IMR-90 (cell line): Measurements from ENCODE around the gene ANKRD31. TPM values are rescaled to one million over a fixed set of nuclear protein-coding genes. Genes with fewer than 3 reads are reported as not detected.

ENCODE experiments used
- ATAC-seq: fragments of 200-7000 bp; cut with Tn5 transposase; 2 replicates; pipeline ENCODE4 v1.9.1; 2020; ENCODE audit warnings: low read depth, mild to moderate bottlenecking, moderate library complexity
- BruUV-seq: library from RNA; stranded (reverse); fragments of 400-500 nt; replicated peaks from 2 replicates; lab custom pipeline; 2021; lab: Mats Ljungman, UMichigan
- CTCF ChIA-PET: fragments of 300-600 bp; formaldehyde crosslinking; extraction: SDS; loops from one replicate; lab custom pipeline; 2021; ENCODE audit warnings: antibody characterized with exemption; lab: Yijun Ruan, JAX
- POLR2A ChIA-PET: fragments of 300-600 bp; sonication (Branson Sonifier 250); formaldehyde crosslinking; loops from one replicate; lab custom pipeline; 2022; ENCODE audit warnings: antibody characterized with exemption; ENCODE audit not compliant: unreplicated experiment; lab: Charles Lee
- DNase-seq: peaks from one replicate; pipeline ENCODE4 v3.0.0; 2013
- H2AFZ ChIP-seq: replicated peaks from 2 replicates; pipeline ENCODE3; 2013; ENCODE audit warnings: low read length, mild to moderate bottlenecking; ENCODE audit not compliant: poor library complexity
- H2AK5ac ChIP-seq: 2 replicates; pipeline ENCODE4 v1.6.1; 2013; ENCODE audit warnings: low read depth, low read length, inconsistent platforms
- H2AK9ac ChIP-seq: replicated peaks from 2 replicates; pipeline ENCODE3; 2013; ENCODE audit warnings: mild to moderate bottlenecking, low read depth, low read length, moderate library complexity; ENCODE audit not compliant: poor library complexity
- H2BK120ac ChIP-seq: 2 replicates; pipeline ENCODE4 v1.6.1; 2013; ENCODE audit warnings: low read depth, low read length, inconsistent platforms
- H2BK15ac ChIP-seq: 3 replicates; pipeline ENCODE4 v1.6.1; 2013; ENCODE audit warnings: low read depth, low read length, inconsistent platforms
- H2BK20ac ChIP-seq: 2 replicates; pipeline ENCODE4 v1.6.1; 2013; ENCODE audit warnings: low read depth, mild to moderate bottlenecking, inconsistent platforms, low read length, moderate library complexity
- H2BK5ac ChIP-seq: 2 replicates; pipeline ENCODE4 v1.6.1; 2013; ENCODE audit warnings: mild to moderate bottlenecking, low read depth, low read length, inconsistent platforms; ENCODE audit not compliant: poor library complexity, severe bottlenecking
- H3K14ac ChIP-seq: replicated peaks from 2 replicates; pipeline ENCODE4 v1.6.1; 2013; ENCODE audit warnings: low read depth, low read length, inconsistent platforms
- H3K18ac ChIP-seq: 2 replicates; pipeline ENCODE4 v1.6.1; 2013; ENCODE audit warnings: low read depth, low read length, control low read depth
- H3K23ac ChIP-seq: 2 replicates; pipeline ENCODE4 v1.6.1; 2013; ENCODE audit warnings: low read depth, low read length, inconsistent platforms
- H3K27ac ChIP-seq: 2 replicates; pipeline ENCODE4 v1.5.1; 2013; ENCODE audit warnings: mild to moderate bottlenecking, control low read depth, low read length; ENCODE audit not compliant: insufficient read depth
- H3K27me3 ChIP-seq: 2 replicates; pipeline ENCODE4 v1.6.1; 2013; ENCODE audit warnings: low read length; ENCODE audit not compliant: control insufficient read depth, insufficient read depth
- H3K36me3 ChIP-seq: 2 replicates; pipeline ENCODE4 v1.6.1; 2013; ENCODE audit warnings: low read length, mixed read lengths; ENCODE audit not compliant: control insufficient read depth, insufficient read depth
- H3K4ac ChIP-seq: 2 replicates; pipeline ENCODE4 v1.6.1; 2013; ENCODE audit warnings: low read depth, low read length, inconsistent platforms
- H3K4me1 ChIP-seq: 2 replicates; pipeline ENCODE4 v1.6.1; 2013; ENCODE audit warnings: low read length, mixed read lengths; ENCODE audit not compliant: control insufficient read depth, insufficient read depth
- H3K4me2 ChIP-seq: 2 replicates; pipeline ENCODE4 v1.6.1; 2013; ENCODE audit warnings: low read depth, mild to moderate bottlenecking, control low read depth, low read length, moderate library complexity
- H3K4me3 ChIP-seq: 2 replicates; pipeline ENCODE4 v1.5.1; 2013; ENCODE audit warnings: low read depth, mild to moderate bottlenecking, control low read depth, low read length, moderate library complexity; ENCODE audit not compliant: insufficient read depth
- H3K56ac ChIP-seq: 2 replicates; pipeline ENCODE4 v1.6.1; 2013; ENCODE audit warnings: low read length, inconsistent platforms; ENCODE audit not compliant: insufficient read depth; ENCODE audit errors: extremely low read depth
- H3K79me1 ChIP-seq, 2 experiments: 2 replicates each; pipeline ENCODE4 v1.6.1; 2013; ENCODE audit warnings: low read length in 2 of 2, inconsistent platforms in 1 of 2, low read depth in 1 of 2
- H3K9ac ChIP-seq: 2 replicates; pipeline ENCODE4 v1.6.1; 2013; ENCODE audit warnings: low read depth, low read length, control low read depth
- H3K9me1 ChIP-seq: 2 replicates; pipeline ENCODE4 v1.6.1; 2013; ENCODE audit warnings: low read length, inconsistent platforms; ENCODE audit not compliant: insufficient read depth
- H3K9me3 ChIP-seq: 2 replicates; pipeline ENCODE4 v1.6.1; 2013; ENCODE audit warnings: low read length; ENCODE audit not compliant: control insufficient read depth, insufficient read depth
- H4K20me1 ChIP-seq: 2 replicates; pipeline ENCODE4 v1.6.1; 2013; ENCODE audit warnings: low read length, inconsistent platforms; ENCODE audit not compliant: insufficient read depth
- H4K5ac ChIP-seq: 2 replicates; pipeline ENCODE4 v1.6.1; 2013; ENCODE audit warnings: mild to moderate bottlenecking, low read depth, low read length, control low read depth
- H4K8ac ChIP-seq, 2 experiments: 2 replicates each; pipeline ENCODE4 v1.6.1; 2013; ENCODE audit warnings: low read depth in 2 of 2, low read length in 2 of 2, control low read depth in 1 of 2, inconsistent platforms in 1 of 2
- H4K91ac ChIP-seq: 2 replicates; pipeline ENCODE4 v1.6.1; 2013; ENCODE audit warnings: low read depth, low read length, inconsistent platforms; ENCODE audit not compliant: insufficient read depth
- BHLHE40 ChIP-seq: fragments of 150-350 bp; IDR thresholded peaks from 2 replicates; pipeline ENCODE4 v1.6.1; 2016; ENCODE audit warnings: mild to moderate bottlenecking, low read depth, low read length
- CEBPB ChIP-seq: IDR thresholded peaks from 2 replicates; pipeline ENCODE4 v1.6.1; 2012; ENCODE audit warnings: low read depth, low read length, improper control_type of control experiment
- CHD1 ChIP-seq: IDR thresholded peaks from 2 replicates; pipeline ENCODE4 v1.6.1; 2012; ENCODE audit warnings: low read depth, low read length, improper control_type of control experiment
- FOS ChIP-seq: fragments of 150-350 bp; IDR thresholded peaks from 2 replicates; pipeline ENCODE4 v1.6.1; 2016; ENCODE audit warnings: low read depth, low read length
- MAFK ChIP-seq: IDR thresholded peaks from 2 replicates; pipeline ENCODE4 v1.6.1; 2012; ENCODE audit warnings: low read depth, low read length, improper control_type of control experiment
- MAZ ChIP-seq: IDR thresholded peaks from 2 replicates; pipeline ENCODE4 v1.6.1; 2012; ENCODE audit warnings: low read depth, mild to moderate bottlenecking, low read length, improper control_type of control experiment, moderate library complexity, borderline replicate concordance
- MXI1 ChIP-seq: IDR thresholded peaks from 2 replicates; pipeline ENCODE4 v1.6.1; 2012; ENCODE audit warnings: low read depth, mild to moderate bottlenecking, low read length, moderate library complexity, borderline replicate concordance
- NFE2L2 ChIP-seq: fragments of 150-350 bp; IDR thresholded peaks from 2 replicates; pipeline ENCODE4 v1.6.1; 2016; ENCODE audit warnings: low read depth, mild to moderate bottlenecking, low read length
- POLR2A ChIP-seq: IDR thresholded peaks from 2 replicates; pipeline ENCODE4 v1.6.1; 2012; ENCODE audit warnings: mild to moderate bottlenecking, low read depth, low read length
- RAD21 ChIP-seq: IDR thresholded peaks from 2 replicates; pipeline ENCODE4 v1.6.1; 2012; ENCODE audit warnings: low read length, improper control_type of control experiment
- RCOR1 ChIP-seq: IDR thresholded peaks from 2 replicates; pipeline ENCODE4 v1.6.1; 2012; ENCODE audit warnings: mild to moderate bottlenecking, low read length, improper control_type of control experiment; ENCODE audit not compliant: insufficient replicate concordance
- RFX5 ChIP-seq: IDR thresholded peaks from 2 replicates; pipeline ENCODE4 v1.8.0; 2012; ENCODE audit warnings: low read depth, mild to moderate bottlenecking, low read length, moderate library complexity
- SMC3 ChIP-seq: fragments of 150-350 bp; IDR thresholded peaks from 2 replicates; pipeline ENCODE4 v1.6.1; 2016; ENCODE audit warnings: low read depth, mild to moderate bottlenecking, antibody characterized with exemption, low read length, moderate library complexity
- USF2 ChIP-seq: fragments of 150-350 bp; IDR thresholded peaks from 2 replicates; pipeline ENCODE4 v1.6.1; 2017; ENCODE audit warnings: mild to moderate bottlenecking, antibody characterized with exemption, low read length, low read depth
- WGBS, 2 experiments: methylation state at CpG; one replicate each; pipeline versions ENCODE4 v1.1.5 to v1.1.7; 2013; ENCODE audit warnings: missing lambda C conversion rate in 2 of 2; ENCODE audit not compliant: insufficient read length in 1 of 2; ENCODE audit errors: extremely low coverage in 2 of 2; 5-methylcytosine and 5-hydroxymethylcytosine counted together
- dilution Hi-C: fragments of 300-500 bp; cut with HindIII; formaldehyde crosslinking; loops from one replicate; pipeline ENCODE4 v1.14.3; 2018; ENCODE audit warnings: low sequenced_read_pairs; ENCODE audit not compliant: unreplicated experiment
- in situ Hi-C: fragments of 300-500 bp; cut with MboI; formaldehyde crosslinking; loops from 3 replicates; pipeline ENCODE4 v1.14.3; 2019; ENCODE audit warnings: low sequenced_read_pairs, inconsistent platforms, mixed read lengths
- intact Hi-C: fragments of 100-400 bp; cut with micrococcal nuclease; formaldehyde crosslinking; loops from 2 replicates; pipeline ENCODE4 v1.10.0; 2022
- polyA plus RNA-seq, 3 experiments: library from polyadenylated mRNA; depleted of rRNA; stranded (reverse); fragments of >200 nt; gene quantifications; 2 replicates each; pipeline ENCODE4 v1.2.3, GENCODE V29; 2012; ENCODE audit warnings: low replicate concordance in 1 of 3
- total RNA-seq: library from RNA; depleted of rRNA; stranded (reverse); fragments of >200 nt; gene quantifications from 2 replicates; pipeline ENCODE4 v1.2.3, GENCODE V29; 2012
- TF ChIP-seq, protein P1 (sequence below): fragments of 150-350 bp; IDR thresholded peaks from 2 replicates; pipeline ENCODE4 v1.6.1; 2016; ENCODE audit warnings: low read depth, mild to moderate bottlenecking, low read length, moderate library complexity, borderline replicate concordance

ANKRD31 gene
- total and polyA plus RNA-seq, 2 of the 4 experiments (the other 2 are of a cell fraction): under 0.01 to 0.02 TPM

GRCh38 chr5:75046366-75047142 lies 190.1 kb downstream of the ANKRD31 start (continued):
- no peak for TF ChIP-seq SMC3
- TF ChIP-seq RAD21: no peak

- no peak overlapping the region for H3K14ac ChIP-seq
- intact Hi-C loops: loop anchor here (5.0 kb wide), 1 partner anchor 1212 kb away; no protein-coding TSS in a partner anchor
- WGBS, 2 experiments: 100% methylated on average over 1 of the region's 2 CpGs; no CpG with 5 or more reads in 1 of the 2 experiments
- TF ChIP-seq RFX5: no peak
- TF ChIP-seq, protein P1, sequence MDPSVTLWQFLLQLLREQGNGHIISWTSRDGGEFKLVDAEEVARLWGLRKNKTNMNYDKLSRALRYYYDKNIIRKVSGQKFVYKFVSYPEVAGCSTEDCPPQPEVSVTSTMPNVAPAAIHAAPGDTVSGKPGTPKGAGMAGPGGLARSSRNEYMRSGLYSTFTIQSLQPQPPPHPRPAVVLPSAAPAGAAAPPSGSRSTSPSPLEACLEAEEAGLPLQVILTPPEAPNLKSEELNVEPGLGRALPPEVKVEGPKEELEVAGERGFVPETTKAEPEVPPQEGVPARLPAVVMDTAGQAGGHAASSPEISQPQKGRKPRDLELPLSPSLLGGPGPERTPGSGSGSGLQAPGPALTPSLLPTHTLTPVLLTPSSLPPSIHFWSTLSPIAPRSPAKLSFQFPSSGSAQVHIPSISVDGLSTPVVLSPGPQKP: no peak
- TF ChIP-seq RCOR1: no peak
- TF ChIP-seq USF2: no peak
- TF ChIP-seq BHLHE40: no peak
- no peak for TF ChIP-seq MXI1
- TF ChIP-seq POLR2A: no peak
- TF ChIP-seq MAFK: no peak
- no peak for TF ChIP-seq CHD1
- TF ChIP-seq NFE2L2: no peak
- TF ChIP-seq CEBPB: no peak
- TF ChIP-seq MAZ: no peak
- no peak for TF ChIP-seq RAD21
- TF ChIP-seq FOS: no peak
- no peak for TF ChIP-seq SMC3
These were observed 191.6 kb downstream of the ANKRD31 start for GRCh38 chr5:75045071-75045470.

More at GRCh38 chr5:75045071-75045470, 191.6 kb downstream of the ANKRD31 start:
- Histone ChIP-seq H2AK5ac (no peak overlapping the region), H3K27me3 (no peaks in the 10 kb centered on the region), H3K4ac (no peak overlapping the region), H2BK15ac (no peak overlapping the region), H3K56ac (no peak overlapping the region), H3K18ac (no peak overlapping the region), H3K36me3 (peaks cover 9% of the 10 kb centered on the region), H3K23ac (no peak overlapping the region), H4K91ac (no peak overlapping the region), H2BK120ac (no peak overlapping the region), H2AK9ac (no peak overlapping the region), H3K79me1 (peaks cover 0 to 33% of the 10 kb centered on the region in 2 experiments; a peak in 3 of 4 replicates), H3K9me1 (peaks cover 17% of the 10 kb centered on the region), H3K4me3 (no peak overlapping the region), H2BK5ac (no peak overlapping the region), H3K9ac (no peak overlapping the region), H3K27ac (no peak overlapping the region), H3K4me1 (peaks cover 9% of the 10 kb centered on the region), H4K20me1 (peaks cover 3% of the 10 kb centered on the region; the same call in 1 of the 2 replicates), H4K5ac (no peak overlapping the region), H4K8ac (no peak overlapping the region), H3K9me3 (no peaks in the 10 kb centered on the region), H3K4me2 (no peak overlapping the region), H2AFZ (no peak overlapping the region), H2BK20ac (no peak overlapping the region)
- POLR2A ChIA-PET: no interaction called here
- ATAC-seq (no peak), DNase-seq (no peak)
- BruUV-seq: no TSS peak
- dilution Hi-C loops (no loop called here), in situ Hi-C loops (no loop called here)
- CTCF ChIA-PET: no interaction called here
